ENCODE data around the gene KIRREL3.

The KIRREL3 gene

DNA sequence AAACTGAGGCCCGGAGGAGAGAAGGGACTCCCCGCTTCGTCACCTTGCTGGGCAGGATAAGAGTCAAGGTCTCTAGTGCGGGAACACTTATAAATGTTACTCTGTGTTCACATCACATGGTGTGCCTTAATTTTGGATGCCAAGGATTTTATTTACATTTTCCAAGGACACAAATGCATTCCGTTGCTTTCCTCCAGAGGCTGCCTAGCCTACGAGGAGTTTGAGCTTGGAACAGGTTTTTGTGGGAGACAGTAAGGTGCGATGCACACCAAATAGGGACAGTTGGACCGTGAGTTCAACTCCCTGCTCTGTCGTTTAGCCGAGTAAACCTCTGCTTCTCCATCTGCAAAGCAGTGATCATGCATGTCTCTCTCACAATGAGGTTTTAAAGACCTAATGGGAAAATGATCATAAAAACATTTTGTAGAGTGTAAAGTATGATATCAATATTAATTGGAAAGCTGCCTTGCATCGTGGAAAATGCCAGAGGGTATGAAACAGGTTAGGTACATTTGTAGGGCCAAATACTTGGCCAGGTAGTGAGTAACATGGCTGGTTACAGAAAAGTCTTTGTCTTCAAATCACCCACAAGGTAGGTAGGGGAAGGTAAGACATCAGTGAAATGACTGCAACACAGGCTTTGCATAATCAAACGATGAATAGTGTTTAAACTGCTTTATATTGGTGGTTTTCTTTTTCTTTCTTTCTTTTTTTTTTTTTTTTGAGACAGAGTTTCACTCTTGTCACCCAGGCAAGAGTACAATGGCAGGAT, 583.3 kb downstream of the KIRREL3 start:
- DNase-seq (ENCODE audit: low read depth) = no peak

DNA sequence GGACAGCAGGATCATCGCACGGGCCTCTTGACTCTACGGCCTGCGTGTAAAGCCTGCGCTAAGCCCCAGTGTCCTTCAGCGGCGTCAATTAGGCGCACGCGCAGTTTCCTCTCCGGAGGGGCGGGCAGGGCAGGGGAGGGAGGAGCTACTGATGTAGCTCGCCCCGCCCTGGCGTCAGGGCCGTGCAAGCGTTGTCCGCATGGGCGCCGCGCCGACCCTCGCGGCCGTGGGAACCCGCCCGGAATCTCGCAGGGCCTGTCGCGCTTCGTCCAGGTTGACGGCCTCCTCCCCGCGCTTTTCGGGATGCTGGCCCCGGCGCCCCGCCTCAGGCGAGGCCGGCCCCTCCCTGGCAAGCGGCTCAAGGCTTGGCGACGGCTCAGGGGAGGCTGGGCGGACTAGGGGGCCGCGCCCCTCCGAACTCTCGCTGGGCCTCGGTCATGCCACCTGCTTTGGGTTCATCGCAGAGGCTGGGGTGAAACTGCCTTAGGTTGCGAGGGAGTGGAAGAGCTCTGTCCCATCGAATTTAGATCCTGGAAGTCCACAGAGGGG, 584.0 kb downstream of the KIRREL3 start:
- DNase-seq (ENCODE audit: low read depth) = peak; percentile 79

DNA sequence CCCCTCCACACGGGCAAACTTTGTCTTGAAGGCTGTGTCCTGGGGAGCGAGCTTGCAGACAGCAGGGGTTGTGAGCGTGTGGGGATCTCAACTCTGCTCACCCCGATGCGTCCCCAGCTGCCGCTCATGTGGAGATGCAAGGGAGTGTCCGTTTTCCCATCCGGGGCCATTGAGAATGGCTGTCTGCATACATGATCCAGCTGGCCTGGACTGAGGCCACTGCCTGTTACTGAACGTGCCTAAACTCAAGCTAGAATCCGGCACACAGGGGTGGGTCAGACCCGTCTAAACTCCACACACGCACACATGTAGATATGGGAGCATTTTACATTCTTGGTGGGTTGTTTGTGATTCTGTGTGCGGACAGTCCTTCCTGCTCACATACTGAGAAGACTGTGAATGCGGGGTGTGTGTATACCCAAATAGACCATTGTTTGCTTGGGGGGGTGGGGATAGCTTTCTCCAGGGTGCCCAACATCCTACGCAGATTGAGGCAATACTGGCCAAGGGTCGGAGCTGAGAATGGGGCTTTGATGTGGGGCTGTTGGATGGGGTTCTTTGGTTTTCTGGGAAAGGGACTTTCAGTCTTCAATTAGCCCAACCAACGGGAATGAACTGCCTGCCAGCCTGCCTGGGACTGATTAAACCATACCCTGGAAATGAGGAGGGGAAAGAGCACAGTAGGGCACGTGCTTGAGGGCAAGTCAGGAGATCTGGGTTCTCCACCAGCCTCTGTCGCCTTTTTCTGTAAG, 584.7 kb downstream of the KIRREL3 start:
- peak; percentile 24 for DNase-seq (ENCODE audit: low read depth)

DNA sequence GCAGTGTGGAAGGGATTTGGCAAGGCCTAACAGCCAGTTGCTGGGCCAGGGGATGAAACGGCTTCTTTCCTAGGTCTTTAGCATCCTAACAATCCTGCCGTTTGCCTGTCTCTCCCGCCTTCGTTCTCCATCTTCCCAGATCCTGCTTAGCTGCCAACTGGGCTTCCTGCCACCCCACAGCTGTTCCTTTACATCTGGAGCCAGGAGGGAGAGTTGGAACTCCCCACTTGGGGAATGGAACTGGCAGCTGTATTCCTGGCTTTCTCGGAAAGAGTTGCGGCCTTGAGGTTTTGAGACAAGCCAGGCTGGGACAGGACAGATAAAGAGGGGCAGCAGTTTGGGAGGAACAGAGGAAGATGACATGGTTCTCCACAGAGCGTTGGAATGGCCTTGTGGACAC, 585.4 kb downstream of the KIRREL3 start:
- peak; percentile 86 for DNase-seq (ENCODE audit: low read depth)

DNA sequence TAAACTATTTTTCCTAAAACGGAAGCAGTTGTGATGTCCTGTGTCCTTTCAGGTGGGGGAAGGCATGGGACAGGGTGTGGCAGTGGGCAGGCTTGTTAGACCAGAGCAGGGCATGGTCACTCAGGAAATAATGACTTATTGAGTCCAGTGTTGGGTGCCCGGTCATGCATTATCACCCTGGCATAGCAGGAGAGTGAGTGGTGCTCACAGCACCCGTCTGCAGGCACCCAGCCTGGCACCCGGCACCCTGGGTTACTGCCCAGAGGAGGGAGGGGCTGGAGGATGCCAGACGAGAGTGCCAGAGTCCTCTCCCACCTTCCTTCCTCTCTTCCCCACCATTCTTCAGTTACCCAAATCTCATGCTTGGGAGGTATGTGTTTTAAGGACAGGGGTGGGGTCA, 586.0 kb downstream of the KIRREL3 start:
- DNase-seq (ENCODE audit: low read depth) = no peak

DNA sequence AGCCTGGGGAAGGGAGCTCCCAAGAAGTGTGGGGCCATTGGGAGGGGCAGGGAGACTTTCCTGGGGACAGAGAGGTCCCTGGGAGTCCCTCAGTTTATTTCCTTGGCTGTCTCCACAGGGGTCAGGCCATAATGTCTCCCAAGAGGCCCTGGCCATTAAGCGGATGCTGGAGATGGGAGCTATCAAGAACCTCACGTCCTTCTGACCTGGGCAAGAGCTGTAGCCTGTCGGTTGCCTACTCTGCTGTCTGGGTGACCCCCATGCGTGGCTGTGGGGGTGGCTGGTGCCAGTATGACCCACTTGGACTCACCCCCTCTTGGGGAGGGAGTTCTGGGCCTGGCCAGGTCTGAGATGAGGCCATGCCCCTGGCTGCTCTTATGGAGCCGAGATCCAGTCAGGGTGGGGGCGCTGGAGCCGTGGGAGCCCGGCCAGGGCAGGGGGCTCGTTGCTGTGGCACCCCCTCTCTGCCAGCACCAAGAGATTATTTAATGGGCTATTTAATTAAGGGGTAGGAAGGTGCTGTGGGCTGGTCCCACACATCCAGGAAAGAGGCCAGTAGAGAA, 586.6 kb downstream of the KIRREL3 start:
- no peak for DNase-seq (ENCODE audit: low read depth)

DNA sequence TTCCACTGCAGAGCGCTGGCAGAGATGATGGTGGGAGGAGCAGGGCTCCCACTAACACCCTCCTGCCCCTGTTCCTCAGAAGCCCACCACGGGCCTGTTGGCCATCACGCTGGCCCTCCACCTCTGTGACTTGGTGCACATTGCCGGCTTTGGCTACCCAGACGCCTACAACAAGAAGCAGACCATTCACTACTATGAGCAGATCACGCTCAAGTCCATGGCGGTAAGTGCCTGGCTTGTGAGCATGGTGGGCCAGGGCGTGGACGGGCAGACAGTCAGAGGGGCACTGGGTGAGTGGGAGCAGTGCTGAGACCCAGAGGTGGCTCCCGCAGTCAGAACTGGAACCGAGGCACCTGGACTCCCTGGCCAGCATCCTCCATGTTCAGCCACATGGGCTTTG, 587.1 kb downstream of the KIRREL3 start:
- DNase-seq (ENCODE audit: low read depth) = no peak

DNA sequence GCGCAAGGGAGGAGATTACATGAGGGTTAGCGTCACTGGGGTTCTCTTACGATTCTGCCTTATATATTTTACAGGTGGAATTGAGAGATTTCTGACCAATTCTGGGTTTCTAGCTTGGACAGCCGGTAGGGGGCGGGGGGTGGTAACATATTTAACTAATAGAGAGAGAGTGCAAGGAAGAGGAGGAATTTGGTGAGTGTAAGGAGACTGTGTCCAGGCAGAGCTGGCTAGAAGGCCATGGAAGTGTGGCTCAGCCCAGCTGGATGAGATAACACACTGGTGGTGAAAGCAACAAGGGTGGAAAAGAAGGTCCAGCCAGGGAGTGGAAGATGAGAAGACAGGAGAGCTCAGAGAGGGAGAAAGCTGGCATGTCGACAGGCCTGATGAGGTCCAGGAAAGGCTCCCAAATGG, 588.6 kb downstream of the KIRREL3 start:
- no peak for DNase-seq (ENCODE audit: low read depth)

DNA sequence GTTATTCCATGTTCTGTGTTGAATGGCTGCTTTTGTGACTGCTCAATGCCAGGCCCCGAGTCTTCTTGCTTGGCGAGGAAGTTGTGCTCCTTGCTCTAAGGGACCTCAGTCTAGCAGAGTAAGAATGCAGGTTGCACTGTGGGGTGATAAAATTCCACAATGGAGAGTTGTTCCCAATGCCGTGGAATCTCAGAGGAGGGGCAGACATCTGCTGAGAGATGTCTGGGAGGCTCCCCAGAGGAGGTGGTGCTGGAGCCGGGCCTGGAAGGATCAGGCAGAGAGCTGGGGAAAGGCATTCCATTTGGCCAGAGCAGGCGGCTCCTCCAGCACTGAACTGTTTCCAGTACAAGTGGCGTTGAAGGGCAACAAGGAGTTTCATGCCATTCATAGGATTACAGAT, 589.9 kb downstream of the KIRREL3 start:
- peak; percentile 48 for DNase-seq (ENCODE audit: low read depth)

DNA sequence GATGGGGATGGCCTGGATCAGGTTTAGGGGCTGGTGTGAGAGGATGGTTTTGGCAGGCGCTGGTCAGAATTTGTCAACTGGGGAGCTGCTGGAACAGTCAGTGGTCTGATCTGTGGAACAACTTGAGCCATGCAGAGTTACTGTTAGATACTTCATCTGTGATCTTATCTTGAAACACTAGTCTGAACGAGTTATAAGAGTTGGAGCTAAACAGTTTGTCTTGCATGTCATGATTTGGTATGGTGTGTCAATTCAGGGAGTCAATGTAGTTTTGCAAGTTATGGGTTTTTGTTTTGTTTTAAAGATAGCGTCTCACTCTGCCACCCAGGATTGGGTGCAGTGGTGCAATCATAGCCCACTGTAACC, 591.0 kb downstream of the KIRREL3 start:
- no peak for DNase-seq (ENCODE audit: low read depth)

DNA sequence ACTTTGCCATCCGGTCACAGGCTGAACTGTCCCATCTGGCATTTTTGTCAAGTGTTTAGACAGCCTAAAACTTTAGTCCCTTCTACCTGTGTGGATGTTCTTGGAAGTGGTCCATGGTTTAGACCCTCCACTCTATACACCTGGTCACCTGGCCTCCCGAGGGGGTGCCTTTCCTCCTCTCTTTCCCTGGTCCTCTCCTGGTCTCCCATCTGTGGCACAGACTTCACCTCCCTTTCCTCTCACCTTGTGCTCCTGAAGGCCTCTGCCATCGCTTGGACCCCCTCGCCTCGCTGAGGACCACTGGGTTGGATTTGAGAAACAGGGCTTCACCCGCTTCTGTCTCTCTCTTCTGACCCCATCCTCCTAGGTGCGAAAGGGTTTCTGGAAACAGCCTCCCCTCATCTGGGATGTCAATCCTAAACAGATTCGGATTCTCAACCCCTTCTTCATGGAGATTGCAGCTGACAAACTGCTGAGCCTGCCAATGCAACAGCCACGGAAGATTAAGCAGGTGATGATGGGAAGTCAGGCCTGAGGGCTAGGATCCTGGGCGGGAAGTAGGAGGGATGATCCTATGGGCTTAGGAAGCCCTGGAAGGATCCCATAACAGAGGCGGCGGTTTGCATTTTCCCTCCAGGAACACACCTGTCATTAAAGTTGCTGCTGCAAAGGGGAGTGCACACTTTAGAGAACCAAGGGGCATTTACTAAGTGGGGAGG, 591.5 kb downstream of the KIRREL3 start:
- DNase-seq (ENCODE audit: low read depth) = no peak

DNA sequence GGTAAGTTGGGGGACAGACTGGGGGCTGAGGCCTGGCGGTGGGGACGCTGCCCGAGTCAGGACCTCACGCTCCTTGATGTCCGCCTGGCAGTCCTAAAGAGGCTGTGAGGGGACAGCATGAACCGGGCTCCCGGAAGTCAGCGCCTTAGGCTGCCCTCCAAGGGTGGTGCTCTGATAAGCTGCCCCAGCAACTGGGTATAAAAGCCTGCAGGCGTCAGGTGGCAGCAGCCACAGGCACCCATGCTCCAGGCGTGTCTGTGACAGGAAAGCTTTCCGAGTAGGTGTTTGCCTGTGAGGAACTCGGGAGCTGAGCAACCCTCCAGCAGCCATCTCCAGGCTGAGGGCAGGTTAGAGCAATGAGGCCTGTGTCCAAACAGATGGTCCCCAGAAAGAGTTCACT, 592.1 kb downstream of the KIRREL3 start:
- no peak for DNase-seq (ENCODE audit: low read depth)

DNA sequence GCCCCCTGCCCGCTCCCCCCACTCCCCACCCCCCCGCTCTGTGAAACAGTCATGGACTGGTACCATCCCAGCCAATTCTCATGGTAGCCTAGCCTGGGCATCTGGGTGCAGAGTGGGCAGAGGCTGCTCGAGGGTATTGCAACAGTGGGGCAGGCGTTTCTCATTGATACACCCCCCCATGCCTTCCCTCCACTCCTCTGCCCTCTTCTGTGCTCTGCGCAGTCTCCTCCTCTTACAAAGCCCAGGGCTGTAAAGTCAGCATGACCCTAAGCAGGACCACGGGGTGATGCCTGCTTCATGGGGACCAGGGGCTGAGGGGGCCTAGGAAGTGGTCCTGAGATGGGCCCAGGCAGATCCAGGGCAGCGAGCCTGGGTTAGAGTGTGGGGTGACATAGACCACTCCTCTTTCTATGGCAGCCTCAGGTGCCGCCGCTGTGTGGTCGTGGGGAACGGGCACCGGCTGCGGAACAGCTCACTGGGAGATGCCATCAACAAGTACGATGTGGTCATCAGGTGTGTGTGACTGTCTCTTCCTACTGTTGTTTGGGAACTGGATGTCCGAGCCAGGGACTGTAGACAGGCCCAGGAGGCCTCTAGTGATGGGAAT, 592.8 kb downstream of the KIRREL3 start:
- DNase-seq (ENCODE audit: low read depth) = no peak

DNA sequence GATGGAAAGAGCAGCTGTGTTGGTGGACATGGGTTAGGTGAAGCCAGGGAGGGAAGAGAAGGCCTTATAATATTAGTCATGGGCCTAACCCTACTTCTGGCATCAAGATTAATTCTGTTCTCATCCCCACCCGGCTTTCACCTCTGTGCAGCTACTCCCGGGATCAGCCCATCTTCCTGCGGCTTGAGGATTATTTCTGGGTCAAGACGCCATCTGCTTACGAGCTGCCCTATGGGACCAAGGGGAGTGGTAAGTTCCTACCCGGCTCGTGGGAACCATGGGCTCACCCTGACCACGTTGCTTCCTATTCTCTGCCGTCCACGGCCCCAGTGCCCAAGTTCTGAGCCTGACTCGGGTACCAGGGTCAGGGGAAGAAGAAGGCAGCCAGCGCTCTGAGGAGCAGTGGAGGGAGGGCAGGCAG, 593.5 kb downstream of the KIRREL3 start:
- DNase-seq (ENCODE audit: low read depth) = no peak

DNA sequence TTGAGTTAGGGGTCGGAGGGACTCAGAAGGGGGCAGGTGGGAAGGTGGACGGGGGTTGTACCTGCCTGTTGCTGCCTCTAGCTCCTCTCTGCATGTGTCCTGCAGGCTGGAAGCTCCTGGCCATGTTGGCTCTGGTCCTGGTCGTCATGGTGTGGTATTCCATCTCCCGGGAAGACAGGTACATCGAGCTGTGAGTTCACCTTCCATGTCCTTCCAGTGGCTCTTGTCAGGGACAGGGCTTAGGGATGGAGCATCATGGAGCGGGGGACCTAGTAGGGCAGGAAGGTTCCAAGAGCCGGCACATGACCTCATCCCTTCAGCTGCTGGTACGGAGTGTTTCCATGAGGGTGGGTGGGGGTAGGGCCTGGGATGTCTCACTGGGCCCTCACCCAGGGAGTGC, 594.2 kb downstream of the KIRREL3 start:
- DNase-seq (ENCODE audit: low read depth) = no peak

DNA sequence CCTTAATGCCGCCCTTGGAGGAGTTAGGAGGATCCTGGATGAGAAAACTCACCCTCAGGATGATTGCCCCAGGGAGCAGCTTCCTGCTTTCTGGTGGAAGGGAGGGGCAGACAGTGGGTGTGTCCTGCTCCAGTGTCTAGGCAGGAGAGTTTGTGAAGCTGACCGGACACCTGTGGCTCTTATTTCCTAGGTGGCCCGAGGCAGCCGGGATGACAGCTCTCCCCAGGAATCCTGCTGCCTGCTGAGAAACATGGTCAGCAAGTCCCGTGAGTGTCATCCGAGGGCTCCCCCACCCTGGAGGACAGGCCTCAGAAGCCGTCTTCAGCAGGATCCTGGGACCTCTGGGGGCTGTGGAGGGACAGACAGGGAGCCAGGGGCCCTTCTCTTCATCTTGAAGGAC, 594.7 kb downstream of the KIRREL3 start:
- DNase-seq (ENCODE audit: low read depth) = no peak

DNA sequence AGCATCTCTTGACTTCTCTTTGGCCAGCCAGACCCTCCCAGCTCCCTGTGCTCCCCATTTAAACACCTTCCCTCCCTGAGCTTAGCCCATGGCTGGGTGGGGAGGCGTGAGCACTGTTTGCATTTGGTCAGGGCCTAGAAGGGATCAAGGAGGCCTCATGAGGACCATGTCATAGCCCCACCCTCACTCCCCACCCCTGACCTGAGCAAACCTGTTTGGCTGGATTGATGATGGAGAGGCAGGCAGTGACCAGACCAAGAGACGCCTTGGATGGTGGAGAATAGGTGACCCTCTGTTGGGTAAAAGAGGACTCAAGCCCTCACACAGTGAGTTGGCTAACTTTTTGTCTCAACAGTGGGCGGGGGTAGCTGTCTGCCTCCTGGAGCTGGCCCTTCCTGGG, 595.2 kb downstream of the KIRREL3 start:
- DNase-seq (ENCODE audit: low read depth) = no peak

DNA sequence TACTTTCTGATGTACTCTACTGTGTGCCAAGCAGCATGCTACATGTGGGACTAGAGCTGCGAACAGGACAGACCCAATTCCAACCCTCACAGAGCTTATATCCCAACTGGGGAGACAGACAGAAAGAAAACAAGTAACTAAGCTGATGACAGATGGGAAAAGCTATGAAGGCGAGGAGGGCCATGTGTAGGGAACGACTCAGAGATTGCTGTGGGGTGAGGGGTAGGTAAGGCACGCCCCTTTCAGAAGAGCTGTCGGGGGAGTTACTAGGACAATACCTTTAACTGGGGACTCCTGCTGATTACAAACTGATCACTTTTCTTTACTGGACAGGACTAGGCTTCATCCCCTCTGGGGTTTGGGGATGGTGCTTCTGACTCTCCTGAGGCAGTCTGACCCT, 596.2 kb downstream of the KIRREL3 start:
- DNase-seq (ENCODE audit: low read depth) = no peak

DNA sequence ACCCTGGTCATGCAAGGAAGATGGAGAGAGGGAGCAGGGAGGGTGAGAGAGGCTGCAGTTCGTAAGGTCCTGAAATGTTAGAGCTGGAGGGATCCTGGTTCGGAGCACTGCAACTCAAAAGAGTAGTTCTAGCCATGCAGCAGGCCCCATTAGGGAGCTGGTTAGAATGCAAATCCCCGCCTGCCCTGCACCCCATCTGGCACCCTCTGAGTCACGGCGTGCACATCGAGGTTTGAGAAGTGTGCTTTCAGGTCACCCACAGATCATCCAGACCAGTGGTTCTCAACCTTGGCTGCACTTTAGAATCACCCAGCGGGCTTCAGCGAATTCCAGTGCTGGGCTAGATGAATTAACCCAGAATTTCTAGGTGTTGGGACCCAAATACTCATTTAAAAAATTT, 596.9 kb downstream of the KIRREL3 start:
- DNase-seq (ENCODE audit: low read depth) = no peak

DNA sequence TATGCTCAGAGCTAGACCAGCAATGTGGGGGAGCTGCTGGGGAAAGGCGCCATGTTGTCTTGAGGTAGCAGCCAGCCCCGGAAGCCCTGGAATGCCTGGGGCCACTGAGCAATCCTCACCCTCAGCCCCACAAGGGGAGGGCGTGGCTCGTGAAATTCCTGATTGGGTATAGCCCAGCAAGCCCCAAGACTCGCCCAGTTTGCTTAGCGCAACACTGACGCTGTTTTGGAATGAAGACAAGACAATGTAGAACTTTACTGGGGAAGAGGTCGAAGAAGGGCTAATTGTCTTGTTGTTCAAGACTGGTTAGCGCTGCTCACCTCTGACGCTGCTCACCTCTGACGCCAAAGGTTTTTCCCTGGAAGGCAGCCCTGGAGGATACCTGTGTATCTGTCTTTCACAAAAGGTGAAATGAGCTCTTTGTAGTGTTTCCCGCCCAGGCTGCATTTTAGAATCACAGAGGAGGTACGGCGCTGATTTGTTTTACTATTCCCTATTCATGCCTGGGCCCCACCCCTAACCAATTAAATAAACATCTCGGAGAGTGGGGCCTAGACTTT, 597.5 kb downstream of the KIRREL3 start:
- no peak for DNase-seq (ENCODE audit: low read depth)

DNA sequence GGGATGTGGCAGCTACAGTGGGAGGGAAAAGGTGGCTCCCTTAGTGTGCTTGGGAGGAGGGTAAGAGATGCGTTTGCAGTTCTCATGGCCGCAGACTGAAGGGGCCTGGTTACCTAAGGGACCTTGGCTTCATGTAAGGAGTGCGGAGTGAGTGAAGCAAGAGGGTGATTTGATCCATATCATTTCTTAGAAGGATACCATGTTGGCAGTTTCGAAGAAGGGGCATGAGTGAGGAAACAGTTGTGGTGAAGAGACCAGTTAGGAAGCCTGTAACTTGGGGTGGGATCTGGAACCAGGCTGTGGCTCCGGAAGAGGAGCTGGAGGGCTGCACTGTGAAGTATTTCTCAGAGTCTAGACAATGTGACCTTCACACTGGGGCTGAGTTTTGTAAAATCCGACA, 600.1 kb downstream of the KIRREL3 start:
- no peak for DNase-seq (ENCODE audit: low read depth)

DNA sequence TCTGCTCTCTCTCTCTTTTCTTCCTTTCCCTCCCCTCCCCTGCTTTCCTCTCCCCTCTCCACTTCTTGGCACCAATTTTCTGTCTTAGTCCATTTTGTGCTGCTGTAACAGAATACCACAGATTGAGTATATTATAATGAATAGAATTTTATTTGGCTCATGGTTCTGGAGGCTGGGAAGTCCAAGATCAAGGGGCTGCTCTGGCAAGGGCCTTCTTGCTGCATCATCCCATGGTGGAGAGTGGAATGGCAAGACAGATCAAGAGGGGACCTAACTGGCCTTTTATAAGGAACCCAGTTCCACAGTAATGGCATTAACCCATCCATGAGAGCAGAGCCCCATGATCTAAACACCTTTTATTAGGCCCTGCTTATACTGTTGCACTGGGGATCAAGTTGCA, 600.6 kb downstream of the KIRREL3 start:
- no peak for DNase-seq (ENCODE audit: low read depth)
